ENCODE measurements around the gene GSX2.
"Not testable (repeated sequence)": the region's sequence is repeated elsewhere in the genome, so short reads cannot be mapped to it uniquely, and the experiment has no call there.

The GSX2 gene

DNA sequence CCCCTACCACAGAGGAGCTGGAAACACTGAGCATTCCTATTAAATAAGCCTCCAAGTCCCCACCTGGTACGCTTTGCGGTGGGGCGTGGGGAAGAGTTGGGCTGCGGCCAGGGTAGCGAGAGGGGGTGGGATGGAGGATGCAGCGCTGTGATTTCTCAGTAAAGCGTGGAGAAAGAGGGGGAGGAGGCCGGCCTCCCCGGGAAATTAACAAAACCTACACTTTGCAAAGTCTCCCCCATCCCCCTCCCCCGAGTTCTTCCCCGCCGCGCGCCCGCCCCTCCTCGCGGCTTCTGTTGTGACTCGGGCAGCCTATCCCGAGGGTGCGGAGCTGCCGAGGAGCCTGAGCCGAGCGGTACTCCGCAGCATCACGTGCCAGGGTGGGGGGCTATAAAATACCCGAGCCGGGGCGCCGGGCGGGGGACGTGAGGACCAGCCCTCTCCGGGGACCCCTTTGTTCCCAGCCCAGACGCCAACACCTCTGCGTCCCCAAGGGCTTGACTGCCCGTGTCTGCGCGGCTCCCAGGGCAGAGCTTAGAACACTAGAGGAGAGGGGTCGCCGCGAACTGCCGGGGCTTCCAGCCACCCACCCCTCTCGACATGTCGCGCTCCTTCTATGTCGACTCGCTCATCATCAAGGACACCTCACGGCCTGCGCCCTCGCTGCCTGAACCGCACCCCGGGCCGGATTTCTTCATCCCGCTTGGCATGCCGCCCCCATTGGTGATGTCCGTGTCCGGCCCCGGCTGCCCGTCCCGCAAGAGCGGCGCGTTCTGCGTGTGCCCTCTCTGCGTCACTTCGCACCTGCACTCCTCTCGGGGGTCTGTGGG lies at the start of gene GSX2:
Gene GSX2 (plus strand): TSS at position 416 of the 827 bp plus-strand sequence. CDS start 182 bp downstream, at position 598.
- DNase-seq = no peak

DNA sequence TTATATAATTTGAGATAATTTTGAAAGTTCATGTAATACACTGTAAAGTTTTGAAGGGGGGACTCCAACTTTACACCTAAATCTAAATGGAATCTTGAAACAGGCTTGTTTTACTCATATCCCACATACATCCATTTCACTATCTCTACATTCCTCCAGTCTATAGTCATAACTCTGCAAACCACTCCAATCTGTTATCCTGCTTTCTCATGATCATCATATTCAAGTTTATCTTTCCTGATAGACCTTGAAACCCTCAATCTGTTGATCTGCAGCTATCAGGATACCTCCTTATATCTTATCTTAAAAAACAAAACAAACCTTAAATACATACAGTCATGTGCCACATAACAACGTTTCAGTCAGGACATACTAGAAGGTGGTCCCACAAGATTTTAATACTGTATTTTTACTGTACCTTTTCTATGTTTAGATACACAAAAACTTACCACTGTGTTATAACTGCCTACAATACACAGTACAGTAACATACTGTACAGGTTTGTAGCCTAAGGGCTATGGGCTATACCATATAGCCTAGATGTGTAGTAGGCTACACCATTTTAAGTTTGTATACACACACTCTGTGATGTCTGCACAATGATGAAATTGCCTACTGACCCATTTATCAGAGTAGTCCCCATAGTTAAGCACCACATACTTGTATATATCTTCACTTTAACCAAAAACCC lies 49.6 kb upstream of the GSX2 start:
- no peak for DNase-seq

DNA sequence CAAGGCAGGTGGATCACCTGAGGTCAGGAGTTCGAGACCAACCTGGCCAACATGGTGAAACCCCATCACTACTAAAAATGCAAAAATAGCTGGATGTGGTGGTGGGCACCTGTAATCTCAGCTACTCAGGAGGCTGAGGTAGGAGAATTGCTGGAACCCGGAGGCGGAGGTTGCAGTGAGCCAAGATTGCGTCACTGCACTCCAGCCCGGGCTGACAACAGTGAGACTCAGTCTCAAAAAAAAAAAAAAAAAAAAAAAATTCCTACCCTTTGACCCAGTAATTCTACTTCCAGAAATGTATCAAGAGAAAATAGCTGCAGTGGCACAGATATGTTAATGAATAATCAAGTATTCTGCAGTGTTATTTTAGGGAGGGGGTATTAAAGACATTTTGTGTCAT lies 46.6 kb upstream of the GSX2 start:
- not testable (repeated sequence) for DNase-seq

DNA sequence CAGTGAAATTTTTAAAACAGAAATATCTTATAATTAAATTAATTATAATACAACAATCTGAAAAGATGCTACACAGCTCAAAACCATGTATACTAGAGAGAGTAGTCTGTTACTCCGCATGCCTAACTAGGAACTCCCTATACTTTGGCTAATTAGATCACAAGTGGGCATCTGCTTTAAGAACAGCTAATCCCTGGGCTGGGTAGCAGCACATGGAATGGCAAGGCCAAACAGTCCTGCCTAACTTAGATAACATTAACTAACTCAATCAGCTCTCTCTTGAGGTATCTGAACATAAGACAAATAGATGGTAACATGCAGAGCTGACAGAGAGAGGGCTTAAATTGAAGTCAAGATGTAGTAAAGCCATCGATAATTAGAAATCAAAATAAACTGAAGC lies 45.5 kb upstream of the GSX2 start:
- DNase-seq = no peak

DNA sequence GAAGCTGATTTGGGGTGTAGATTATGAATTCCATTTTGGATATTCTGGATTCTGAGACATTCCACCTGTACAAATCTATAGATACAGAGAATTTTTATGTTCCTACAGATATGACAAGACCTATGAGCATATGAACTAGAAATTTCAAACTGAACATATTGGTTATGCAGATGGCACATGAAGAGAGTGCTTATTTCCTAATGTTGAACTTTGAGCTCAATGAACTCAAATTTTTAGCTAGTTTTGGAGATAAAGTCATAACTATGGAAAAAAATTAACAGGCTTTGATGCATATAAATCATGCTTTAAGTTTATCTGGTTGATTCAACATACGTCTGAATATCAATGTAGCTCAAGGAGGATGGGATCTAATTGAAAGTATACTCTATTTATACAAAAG lies 44.5 kb upstream of the GSX2 start:
- no peak for DNase-seq

DNA sequence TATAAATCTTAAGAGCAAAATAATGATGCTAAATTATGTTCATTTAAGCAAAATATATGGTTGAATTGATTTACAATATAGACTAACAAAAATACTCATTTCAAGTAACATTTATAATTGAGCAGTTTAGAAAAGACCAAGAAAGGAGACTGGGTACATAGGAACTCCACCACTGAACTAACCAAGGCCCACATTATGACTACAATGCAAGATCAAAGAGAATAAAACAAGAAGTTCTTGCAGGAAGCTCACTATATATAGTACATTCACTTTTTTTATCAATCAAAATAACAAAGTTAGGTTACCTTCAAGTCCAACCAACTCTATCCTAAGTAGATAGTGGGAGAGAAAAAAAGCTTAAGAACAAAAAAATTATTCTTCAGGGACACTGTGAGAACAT lies 43.6 kb upstream of the GSX2 start:
- DNase-seq = no peak

DNA sequence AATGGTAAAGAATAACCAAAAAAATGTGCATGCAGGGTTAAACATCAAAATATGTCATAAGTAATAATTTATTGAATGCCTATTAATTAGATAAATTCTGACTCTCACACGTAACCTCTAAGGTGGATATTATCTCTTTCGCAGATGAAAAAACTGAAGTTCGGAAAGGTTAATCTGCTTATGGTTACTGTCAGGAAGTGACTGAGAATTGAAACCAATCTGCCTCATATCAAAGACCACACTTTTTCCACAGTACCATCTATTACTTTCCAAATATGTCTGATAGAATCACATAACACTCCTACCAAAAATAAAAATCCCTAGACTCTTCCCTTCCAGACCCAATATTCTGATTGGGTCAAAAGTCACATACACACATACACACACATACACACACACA lies 41.8 kb upstream of the GSX2 start:
- DNase-seq = no peak

DNA sequence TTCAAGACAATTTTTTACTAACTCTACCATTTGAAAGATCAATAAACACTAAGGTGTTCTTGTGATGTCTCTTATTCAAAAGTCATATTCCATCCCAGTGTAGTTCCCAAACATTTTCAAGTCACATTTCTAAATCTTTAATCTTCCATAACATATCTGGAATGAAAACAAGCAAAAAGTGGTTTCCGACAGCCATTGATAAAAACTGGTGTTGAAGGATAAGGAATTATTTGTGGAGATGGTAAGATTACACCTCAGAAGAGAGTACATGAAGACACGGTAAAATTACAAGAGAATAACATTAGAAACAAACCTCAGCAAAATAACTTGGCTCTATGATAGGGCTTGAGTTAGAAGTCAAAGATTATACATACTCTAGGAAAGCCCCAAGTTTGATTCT lies 39.8 kb upstream of the GSX2 start:
- no peak for DNase-seq

DNA sequence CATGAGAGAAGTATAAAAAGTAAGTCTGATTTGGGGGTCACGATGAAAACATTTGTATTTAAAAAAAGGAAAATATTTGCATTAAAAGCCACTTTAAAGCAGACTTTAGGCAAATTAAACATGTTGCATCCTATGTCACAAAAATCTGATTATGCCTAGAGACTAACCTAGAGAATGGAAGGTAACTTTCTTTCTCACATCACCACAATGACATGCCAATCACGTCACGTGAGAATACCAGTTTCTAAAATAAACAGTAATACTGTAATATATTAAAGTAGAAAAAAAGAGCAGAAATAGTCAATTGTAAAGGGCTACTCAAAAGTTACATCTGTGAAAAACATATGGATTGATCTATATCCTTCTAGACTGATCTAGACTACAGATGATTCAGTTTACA lies 38.9 kb upstream of the GSX2 start:
- no peak for DNase-seq

DNA sequence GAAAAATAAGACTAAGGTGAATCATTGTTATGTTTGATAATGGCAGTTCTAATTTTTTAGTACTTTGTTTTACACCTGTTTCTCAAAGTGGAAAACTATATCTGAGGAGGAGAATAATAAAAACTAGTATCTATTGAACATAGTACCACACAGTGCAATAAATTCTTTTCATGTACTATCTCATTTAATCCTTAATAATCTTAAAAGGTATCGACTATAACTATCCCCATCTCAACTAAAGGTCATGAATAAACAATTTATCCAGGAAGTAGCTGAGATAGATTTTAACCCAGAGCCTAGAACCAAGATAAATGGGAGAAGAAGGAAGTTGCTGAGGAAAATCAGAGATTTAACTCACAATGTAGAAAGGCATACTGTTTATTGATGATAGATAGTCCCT lies 38.1 kb upstream of the GSX2 start:
- DNase-seq = no peak

DNA sequence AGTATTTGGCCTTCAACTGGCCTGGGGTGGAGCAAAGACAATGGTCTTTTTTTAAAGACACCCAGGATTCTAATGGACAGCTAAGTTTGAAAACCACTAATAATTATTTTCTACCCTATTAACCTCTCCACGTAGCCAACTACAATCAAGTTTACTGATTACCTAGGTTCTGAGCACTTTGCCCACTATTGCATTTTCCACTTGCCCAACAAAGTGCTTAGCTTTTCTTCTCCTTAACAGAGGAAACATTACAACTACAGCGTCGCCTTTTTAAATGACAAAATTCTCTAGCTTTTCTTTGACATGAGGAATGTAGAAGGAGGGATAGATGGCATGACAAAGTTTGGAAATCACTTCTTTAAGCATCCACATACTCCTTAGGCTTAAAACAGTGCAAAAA lies 37.6 kb upstream of the GSX2 start:
- DNase-seq = no peak

DNA sequence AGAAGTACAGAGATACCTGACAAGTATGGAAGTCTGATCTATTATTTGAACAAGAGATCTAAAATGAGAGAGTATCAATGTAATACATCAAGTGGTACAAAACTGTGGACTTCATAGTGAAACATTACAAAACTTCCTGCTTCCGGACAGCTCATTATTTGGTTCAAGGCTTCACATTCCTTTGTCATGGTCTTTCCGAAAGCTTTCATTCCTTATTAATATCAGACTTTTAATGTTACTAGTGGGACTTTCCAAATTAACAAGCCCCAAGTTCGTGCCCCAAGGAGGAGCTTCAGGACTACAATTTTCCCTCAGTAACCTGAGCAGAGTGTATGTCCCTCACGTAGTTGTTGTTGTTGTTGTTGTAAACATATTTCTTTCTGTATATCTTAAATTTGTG lies 36.7 kb upstream of the GSX2 start:
- DNase-seq = no peak

DNA sequence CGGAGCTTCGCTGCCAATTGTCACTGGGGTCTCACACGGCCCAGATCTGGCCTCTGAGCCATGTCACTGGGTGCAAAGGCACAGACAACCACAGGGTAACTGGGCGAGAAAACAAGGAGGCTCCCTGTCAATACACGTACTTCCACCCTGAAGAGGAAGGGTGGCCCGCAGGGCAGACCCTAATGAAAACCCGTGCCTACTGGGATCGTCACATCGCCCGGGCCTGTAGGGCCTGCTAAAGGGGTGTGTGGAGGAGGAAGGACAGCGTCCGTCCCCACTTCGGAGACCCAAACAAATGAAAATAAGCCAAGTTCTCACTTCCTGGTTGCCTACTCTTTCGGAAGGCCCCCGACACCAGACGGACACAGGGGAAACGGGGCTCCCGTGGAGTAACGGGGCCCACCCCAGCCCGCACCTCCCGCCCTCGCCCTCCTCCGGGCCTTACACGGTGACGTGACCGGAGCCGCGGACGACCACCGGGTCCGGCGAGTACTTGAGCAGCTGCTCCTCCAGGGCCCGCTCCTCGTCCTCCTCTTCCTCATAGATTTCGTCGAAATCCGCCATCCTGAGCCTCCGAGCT lies 36.1 kb upstream of the GSX2 start:
- DNase-seq = peak; percentile 38

DNA sequence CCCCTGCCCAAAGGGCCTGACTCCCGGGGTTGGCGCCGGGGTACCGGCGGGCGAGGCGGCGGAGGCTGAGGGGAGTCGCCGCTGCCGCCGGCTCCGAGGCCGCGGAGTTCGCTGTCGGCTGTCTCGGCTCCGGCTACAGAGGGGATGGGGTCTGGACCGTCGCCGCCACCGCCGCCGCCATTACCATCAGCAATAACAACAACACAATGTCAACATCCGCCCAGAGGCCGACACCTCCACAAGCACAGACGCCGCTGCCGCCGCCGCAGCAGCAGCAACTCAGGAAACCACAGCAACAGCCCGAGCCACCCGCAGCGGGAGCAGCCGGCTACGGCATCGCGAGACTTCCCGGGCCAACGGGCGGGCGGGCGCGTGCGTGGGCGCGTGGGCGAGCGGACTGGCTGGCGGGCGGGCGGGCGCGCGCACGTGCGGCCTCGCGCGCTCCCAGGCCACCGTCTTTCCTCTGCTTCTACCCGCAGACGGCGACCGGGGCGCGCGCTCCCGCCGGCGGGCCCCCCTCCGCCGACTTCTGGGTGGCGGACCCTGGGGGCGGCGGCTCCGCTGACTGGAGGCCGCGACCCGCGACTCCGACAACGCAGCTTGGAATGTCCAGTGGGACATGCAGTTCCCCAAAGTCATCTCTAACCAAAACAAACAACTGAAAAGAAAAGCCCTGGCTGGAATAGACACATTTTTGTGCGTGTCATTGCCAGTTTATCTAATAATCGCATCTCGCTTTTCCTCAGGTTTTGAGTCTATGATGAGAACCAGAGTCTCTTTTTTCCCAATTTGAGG lies 35.4 kb upstream of the GSX2 start, which contains the start of gene CHIC2:
Gene CHIC2 (minus strand): TSS at position 289 of the 795 bp plus-strand sequence. CDS start 305 bp downstream, outside the sequence.
- DNase-seq = peak; percentile 97

DNA sequence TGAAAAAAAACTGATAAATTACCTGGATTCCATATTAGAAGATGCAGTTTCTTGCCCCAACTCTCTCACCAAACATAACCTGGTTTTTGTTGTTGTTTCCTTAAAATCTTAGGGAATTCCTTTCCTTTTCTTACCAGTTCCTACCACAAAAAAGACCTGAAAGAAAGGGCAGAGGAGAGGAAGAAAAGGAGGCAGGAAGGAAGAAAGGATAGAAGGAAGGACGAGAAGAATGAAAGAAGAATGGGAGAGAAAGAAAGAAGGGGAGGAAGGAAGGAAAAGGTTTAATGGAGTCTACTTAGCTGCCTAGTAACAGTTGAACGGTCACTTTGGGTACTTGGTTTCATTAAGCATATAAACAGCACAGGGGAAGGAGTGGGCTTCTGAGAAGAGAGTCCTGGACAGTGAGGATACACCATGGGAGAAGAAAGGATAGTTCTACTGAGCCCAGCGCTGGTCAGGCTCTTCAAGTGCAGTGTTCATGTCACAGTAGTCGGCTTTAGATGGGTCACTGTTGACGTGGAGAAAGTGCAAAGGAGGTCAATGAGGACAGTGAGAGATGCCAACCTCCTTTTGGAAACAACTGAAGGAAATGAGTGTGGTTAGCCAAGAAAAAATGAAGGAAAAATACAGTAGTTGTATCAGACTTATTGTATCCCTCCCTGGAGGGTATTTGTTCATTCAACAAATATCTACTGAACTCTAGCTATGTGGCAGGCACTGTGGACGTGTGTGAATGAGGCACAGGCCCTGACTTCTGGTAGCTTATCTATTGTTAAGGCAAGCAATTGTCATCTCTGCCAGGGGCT lies 34.5 kb upstream of the GSX2 start:
- DNase-seq = no peak

DNA sequence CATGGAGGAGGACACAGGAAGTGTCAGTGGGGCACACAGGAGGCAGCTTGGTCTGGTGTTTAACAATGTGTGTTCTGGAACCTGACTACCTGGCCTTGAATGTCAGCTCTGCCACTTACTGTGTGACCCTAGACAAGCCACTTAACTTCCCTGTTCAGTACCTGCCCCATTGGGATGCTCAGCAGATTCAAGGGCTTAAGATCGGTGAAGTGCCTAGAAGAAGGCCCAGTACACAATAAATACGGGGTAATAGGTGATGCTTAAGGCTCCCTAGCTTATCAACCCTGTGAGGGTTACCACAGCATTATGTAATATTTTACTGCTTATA lies 33.9 kb upstream of the GSX2 start:
- no peak for DNase-seq

DNA sequence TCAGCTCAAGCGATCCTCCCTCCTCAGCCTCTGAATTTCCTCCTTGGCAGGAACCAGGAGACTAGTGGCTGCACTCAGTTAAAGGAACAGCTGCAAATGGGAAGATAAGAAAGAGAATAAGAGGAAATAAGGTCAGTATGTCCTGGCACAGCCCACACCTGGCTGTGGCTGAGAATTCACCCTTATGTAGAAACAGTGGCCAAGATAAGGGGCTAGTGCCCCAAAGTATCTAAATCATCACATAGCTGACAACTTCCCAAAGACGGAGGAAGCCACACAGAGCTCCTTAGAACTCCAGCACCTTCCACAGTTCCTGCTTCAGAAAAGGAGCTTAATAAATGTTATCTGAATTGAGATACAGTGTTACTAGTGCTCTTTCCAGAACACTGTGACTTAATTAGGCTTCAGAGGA lies 33.2 kb upstream of the GSX2 start:
- DNase-seq = no peak

DNA sequence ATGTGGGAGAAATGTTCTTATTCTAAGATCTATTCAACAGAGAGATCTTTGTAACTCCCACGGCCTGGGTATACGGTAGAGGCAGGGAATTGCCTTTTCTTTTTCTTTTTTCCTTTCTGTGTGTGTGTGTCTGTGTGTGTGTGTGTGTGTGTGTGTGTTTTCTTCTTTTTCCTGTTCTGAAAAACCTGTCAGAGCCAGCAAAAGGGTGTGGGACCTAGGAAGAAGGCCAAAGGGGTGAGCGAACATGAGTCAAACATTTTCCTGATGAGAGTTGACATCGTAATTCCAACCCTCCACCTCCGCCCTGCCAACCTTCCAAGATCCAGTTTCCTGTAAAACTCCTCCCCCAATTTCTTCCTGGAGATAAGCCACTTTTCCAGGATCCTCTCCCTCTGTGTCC lies 32.8 kb upstream of the GSX2 start:
- no peak for DNase-seq

DNA sequence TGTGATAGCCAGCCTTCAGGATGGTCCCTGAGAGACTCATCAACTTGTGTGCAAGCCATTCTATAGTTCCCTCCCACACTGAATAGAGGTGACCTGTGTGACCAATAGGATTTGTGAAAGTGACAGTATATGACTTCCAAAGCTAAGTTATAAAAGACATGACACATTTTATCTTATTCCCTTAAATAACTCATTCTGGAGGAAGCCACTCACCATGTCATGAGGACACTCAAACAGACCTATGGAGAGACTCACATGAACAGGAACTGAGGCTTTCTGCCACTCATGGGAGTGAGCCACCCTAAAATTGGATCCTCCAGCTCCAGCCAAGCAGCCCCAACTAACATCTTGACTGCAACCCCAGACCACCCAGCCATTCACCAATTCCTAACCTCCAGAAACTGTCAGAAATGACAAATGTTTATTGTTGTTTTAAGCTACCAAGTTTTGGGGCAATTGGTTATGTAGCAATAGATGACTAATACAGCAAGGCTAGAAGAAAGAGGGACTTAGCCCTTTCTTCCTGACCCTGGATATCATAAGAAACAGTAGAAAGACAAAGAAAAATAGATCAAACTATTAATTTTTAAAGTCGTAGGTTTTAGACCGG lies 26.6 kb upstream of the GSX2 start:
- no peak for DNase-seq

DNA sequence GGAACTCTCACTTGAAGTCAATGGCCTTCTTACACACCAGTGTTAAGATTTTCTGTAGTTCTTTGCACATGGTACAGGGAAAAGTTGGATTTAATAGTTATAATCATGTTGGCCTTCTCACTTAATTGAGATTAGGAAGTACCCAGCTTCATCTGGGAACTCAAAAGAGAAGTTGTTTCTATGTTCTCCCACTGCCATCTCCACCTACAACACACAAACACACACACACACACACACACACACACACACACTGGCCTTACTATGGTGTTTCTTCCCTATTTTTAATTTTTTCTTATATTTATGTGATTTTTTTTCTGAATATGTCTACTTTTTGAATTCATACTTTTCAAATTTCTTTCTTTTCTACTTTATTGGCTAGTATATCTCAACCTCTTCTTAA lies 25.6 kb upstream of the GSX2 start:
- no peak for DNase-seq

DNA sequence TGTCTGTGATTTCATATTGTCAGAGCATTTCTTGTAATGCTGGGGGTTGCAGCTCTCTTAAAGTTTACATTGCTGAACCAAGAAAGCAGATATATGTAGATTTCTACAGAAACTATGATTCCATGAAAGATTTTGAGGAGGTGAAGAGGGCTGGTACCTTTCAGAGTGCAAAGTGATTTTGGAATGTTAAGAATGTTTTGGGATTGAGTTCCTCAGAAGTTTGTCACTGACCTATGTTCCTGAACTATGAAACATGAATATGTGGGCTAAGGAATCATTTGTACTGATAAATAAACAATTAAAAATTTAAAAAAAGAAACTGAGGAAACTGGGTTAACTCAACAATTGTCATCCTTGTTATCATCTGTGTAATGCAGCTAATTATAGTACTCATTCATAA lies 23.3 kb upstream of the GSX2 start:
- no peak for DNase-seq

DNA sequence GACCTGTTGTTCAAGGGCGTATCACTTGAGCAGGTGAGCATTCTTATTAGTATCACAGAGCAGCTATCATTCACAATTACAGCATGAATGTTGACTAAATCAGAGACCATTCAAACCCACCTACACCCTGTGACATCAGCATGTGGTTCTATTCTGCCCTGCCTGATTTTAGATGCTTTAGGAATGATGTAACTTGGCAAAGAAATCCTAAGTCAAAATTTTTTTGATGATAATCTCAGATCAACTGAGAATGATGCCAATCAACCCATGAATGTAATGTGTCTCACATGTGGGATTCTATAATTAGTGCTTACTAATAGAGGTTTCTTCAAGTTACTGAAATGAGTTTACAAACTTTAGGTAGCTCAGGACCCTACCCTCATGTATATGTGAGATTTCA lies 22.2 kb upstream of the GSX2 start:
- no peak for DNase-seq

All from CD4-positive, alpha-beta T cell treated with Interferon gamma for 1 hour (primary cell).